Astrocyte (in vitro differentiated cells and primary cell): ENCODE data around the gene DDX25.

Experiments used
- CTCF ChIP-seq: IDR thresholded peaks from 2 replicates; pipeline ENCODE4 v1.5.1; 2011; ENCODE audit warnings: low read depth, mild to moderate bottlenecking, inconsistent platforms, low read length, moderate library complexity; ENCODE audit not compliant: insufficient read depth
- EZH2 ChIP-seq: IDR thresholded peaks from 2 replicates; pipeline ENCODE4 v1.6.1; 2012; ENCODE audit warnings: mild to moderate bottlenecking, low read length, inconsistent platforms; ENCODE audit not compliant: insufficient read depth

GRCh38 chr11:125916683-125917347 lies 12.5 kb downstream of the DDX25 start:
- no peak for TF ChIP-seq CTCF
- no peak for TF ChIP-seq EZH2
